NCI-H82 treated with DMSO at 0.1 percent for 48 hours (cell line): Measurements from ENCODE around the gene GRIN2B.
A peak's percentile ranks its signal among the peaks of the same experiment; 100 is the strongest.

Experiments used
- DNase-seq: peaks from one replicate; lab custom pipeline; 2025; ENCODE audit not compliant: unreplicated experiment; lab: John Stamatoyannopoulos, UW

GRIN2B gene

DNA sequence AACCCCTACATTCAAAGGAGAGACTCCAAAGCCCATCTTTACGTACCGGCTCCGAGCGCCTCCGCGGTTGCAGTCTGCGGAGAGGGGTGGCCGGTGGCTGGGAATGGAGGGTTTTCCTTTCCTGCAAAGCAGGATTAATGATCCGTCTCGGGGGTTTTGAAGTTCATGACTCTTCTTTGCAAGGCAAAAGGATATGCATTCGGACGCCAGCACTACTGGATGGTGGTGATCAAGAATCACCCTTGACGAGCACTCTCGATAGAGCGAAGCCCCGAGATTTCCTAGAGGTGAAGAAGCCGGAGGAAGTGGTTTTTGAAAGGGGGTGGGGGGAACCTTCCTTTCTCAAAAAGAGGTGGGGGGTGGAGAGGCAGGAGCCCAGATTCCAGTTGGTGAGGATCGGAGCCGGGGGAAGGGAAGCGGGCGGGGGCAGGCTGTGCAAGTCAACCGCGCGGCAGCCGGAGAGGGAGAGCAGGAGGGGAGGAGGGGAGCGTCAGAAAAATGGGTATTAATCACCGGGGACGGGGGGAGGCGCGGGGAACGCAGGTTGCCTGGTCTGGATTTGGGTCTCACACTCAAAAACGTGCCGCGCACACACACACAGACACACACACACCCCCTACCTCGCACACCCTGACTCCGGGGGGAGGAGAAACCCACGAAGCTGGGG lies at the start of gene GRIN2B:
GRIN2B (minus strand) TSS at position 307 of the 667 bp plus-strand sequence. CDS start 115,394 bp downstream, outside the sequence.
- DNase-seq, result no peak

DNA sequence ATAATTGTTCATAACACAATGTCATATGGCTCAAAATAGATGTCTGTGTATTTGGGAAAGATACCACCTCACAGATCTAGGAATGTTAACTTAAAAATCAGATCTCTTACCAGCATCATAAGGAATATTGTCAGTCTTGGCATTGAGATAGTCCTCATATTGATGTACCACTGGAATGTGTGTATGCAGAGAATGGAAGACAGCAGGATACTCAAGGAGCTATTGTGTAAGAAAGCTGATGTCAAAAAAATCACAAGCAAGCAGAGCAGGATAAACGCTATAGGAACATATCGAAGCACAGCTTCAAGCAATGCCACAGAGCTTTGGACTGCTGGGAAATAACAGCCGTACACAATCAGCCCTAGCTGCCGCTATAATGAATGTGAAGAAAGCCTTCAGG lies 45.1 kb upstream of the GRIN2B start:
- no peak for DNase-seq

DNA sequence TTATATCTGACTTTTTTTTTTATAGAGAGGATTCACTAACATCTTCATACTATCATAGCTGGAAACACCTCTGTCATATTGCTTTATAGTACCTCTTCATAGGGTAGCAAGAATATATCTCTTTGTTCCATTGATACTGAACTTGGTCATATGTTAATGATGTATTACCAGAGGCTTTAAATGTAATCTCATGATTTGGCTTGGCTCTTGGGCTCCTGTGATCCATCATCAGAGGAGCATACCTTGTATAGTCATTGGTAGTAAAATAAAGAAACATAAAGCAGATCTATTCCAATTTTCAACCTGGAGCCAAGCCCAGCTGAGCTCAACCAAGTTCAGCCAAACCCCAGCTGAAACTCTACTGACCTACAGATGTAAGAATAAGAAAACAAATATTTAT lies 43.2 kb upstream of the GRIN2B start:
- DNase-seq, result no peak

- DNase-seq, result no peak
Measured at GRCh38 chr12:14018080-14018479, 36.7 kb upstream of the GRIN2B start.

DNA sequence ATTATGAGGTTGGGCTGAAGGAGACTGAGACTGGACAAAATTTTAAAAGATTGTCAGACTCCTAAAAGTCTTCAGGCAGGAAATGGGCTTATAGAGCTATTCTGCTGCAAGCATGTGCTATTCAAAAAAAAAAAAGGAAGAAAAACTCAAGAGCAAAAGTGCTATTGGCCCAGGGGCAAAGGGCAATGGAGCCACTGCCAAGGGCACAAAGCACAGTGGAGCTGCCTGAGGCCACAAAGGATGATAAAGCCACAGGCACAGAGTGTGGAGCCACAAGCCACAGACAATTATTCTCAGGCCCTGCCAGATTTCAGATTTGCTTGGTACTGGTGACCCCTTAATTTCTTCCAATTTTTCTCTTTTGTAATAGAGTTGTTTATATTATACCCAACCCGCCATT lies 29.6 kb upstream of the GRIN2B start:
- no peak for DNase-seq

- no peak for DNase-seq
Measured at GRCh38 chr12:14007639-14008038, 26.2 kb upstream of the GRIN2B start.

DNA sequence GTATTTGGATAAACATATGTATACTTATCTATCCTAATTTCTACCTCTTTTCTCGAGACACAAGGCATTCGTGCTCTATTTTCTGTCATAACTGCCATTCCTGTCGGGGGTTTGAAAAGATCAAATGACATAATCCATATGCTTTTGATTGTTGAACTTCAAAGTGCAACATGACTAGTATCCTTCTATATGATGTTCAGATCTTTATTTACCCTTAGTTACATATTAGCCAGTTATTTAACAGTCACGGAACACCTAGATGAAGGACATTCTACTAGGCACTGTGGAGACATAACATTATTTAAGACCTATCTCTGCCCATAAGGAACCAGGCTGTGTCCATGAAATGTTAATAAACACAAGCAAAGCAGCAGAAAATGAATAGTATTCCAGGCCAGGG lies 11.2 kb upstream of the GRIN2B start:
- DNase-seq, result no peak

DNA sequence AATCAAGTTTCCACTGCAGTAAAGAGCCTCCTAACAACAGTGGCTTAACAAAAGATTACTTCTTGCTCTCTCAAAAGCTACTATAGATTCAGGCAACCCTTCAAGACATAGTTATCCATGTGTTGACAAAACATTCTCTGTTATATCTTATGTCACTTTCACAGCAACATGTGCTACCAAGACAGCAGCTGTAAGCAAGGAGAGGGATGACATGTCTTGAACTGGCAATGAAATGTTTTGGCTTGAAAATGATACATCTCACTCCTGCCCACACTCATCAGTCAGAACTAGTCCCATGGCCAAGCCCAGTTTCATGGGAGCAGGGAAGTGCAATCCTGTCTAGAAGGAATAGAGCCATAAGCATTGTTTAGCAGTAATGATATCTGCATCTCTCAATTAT lies 10.7 kb upstream of the GRIN2B start:
- no peak for DNase-seq

DNA sequence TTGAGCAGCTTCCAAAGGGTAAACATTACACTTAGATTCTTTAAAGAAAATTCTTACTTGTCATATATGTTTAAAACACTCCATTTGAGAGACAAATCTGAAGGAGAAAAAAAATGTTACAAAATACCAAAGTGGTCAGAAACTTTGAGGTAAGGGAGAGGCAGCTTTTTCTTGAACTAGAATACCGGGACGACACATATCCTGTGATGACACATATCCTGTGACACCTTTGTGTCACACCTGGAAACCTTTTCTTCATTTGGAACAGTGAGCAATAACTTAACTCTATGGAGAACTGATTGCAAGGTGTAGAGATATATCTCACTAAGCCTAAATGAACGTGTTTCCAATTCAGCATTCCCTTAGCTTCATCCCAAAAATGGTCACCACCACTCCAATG lies 4.6 kb upstream of the GRIN2B start:
- no peak for DNase-seq

- DNase-seq, result no peak
Measured at GRCh38 chr12:13981990-13982389, 588 bp upstream of the GRIN2B start.

DNA sequence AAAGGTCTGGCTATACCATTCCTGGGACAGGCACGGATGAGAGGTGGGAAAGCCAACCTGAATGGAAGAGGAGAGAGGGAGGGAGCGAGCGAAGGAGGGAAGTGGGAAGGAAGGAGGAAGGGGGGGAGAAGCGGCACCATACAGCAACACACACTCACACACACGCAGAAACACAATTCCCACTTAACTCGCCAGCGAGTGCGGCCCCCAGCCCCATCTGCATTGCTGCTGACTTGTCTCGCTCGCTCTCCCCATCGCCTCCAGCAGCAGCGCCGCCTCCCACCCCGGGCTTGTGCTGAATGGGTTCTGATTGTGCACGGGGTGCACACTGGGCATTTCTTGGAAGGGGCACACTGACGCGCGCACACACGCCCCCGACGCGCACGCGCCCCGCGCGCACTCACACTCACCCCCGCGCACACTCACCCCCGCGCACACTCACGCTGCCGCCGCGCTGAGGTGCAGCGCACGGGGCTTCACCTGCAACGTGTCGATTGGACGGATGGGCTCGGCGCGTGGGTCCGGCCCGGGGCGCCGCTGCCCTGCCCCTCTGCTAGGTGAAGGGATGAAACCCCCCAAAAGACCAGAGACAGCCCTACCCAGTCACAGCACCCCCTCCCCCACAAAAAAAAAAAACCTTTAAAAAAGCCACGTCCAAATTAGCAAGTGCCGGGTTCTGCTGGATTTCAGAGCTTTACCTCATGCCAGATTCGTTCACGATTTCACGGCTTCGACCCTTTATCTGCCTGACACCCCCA lies 685 bp downstream of the GRIN2B start:
- no peak for DNase-seq

- DNase-seq, result no peak
Measured at GRCh38 chr12:13979772-13980378, 1.5 kb downstream of the GRIN2B start.

DNA sequence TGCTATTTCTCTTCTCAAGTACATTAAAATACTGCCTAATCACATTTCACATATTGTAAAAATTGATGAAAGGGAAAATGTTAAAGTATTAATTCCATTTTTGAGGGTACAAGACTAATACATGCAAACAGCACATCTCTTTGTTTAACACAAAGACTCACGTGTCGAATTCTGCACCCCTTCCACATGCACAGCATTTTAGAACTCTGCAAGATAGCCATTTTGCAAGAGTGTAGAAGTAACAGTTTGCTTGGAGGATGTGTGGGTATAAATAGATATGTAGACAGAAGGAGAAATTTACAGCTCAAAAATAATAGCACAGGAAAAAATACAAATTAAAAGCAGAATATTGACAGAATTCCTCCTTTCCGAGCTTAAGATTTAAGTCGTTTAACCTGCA lies 2.5 kb downstream of the GRIN2B start:
- DNase-seq, result no peak

DNA sequence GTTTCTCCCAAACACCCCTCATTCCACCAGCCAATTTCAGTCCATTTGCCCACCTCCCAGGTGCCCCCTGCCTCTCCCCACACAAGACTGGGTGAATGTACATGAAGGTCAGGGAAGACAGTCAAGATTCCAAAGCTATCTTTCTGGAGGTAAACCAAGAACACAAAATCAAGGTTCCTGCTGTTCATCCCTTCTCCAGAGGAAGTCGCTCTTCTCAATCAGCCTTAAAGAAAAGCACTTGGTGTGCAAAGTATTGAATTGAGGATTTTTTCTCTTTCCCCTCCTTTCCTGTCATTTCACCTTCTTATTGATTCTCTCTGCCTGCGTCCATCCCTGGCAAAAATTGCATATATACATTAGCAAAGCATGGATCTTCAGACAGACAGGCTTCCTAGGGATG lies 4.5 kb downstream of the GRIN2B start:
- DNase-seq, result no peak

DNA sequence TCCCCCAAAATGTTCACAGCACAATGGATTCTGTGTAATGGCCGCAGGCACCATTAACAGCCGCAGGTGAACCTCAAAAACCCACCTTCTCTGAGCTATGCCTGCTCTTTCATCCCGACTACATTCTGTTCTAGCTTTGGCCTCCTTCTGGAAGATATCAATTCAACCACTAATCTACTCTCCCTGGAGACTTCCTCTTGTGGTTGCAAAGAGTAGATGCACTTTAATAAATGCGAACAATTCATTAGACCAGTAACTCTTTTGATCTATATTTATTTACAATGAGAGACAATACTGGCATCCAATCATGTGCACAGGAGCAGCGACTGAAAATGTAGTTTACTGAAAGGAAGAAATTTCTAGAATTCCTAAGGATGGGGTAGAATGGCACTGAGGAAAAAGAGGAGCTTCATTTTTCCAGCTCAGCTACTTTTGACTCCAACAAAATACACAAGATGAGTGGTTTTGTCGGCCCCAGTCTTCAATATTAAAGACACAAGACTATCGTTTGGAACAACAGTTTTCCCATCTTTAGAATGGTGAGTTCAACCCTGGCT lies 5.3 kb downstream of the GRIN2B start:
- DNase-seq, result no peak

GRCh38 chr12:13973996-13974395 lies 7.4 kb downstream of the GRIN2B start:
- DNase-seq, result no peak

- no peak for DNase-seq
Measured at GRCh38 chr12:13970803-13971202, 10.6 kb downstream of the GRIN2B start.

DNA sequence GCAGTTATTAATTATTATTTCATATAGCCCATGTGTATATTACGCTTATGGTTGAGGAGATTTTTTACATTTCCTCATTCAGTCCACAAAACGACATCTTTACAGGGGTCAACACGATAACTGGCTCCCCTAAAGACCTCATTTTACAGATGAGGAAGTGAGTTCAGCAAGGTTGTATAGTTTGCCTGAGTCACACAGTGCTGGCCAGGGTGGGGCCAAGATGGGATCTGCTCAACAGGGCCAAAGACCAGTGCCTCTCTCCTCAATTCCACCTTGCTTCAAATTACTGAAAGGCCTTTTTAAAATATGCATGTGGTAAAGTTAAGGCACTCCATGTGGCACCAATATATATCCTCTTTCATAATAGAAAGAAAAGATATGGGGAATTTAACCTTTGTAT lies 13.1 kb downstream of the GRIN2B start:
- DNase-seq, result no peak

DNA sequence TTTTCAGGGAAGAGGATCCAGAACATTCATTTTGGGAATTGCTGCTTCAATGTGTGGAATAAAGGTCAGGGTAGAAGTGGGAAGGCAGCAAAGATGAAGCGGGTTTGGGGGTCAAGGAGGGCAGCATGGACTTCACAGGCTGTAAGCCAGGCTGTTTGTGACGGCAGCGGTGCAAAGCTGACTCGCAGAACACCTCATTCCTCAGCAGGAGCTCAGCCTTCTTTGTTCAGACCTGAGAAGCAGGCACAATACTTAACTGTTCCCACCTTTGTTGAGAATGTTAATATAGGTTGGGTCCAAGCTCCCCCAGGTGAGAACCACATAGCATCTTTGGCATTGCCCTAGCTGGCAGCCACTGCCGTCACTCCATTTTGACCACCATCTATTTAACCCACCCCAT lies 16.7 kb downstream of the GRIN2B start:
- DNase-seq, result no peak

- DNase-seq, result peak; percentile 3
Measured at GRCh38 chr12:13962699-13963098, 18.7 kb downstream of the GRIN2B start.

- DNase-seq, result no peak
Measured at GRCh38 chr12:13961971-13962370, 19.4 kb downstream of the GRIN2B start.

DNA sequence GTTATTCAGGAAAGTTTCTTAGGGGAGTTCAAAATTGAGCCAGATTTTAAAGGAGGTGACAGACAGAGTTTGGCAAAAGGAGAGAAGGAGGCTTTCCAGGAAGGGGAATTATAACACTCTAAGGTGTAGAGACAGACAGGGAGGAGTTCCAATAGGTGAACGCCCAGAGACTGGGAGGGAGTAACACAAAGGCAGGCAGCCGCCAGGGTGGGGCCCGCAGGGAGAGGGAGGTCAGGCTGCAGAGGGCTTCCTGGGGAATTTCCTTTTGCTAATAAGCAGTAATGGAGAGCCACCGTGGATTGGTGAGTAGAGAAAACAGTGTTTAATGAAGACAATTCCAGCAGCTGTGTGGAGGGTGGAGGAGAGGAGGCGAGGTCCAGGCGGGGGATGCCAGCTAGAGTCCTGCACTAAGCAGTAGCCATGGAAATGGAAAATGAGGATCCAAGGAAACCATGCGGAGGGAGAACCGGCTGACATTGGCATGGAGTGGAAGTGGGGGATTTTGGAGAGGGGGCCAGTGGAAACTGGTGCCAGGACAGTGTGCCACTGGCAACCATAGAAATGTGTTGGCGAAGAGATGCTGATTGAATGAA lies 22.2 kb downstream of the GRIN2B start:
- no peak for DNase-seq
